Aorta (tissue), 5 donors: ENCODE measurements around the gene GPR89B. TPM values are rescaled to one million over a fixed set of nuclear protein-coding genes. Genes with fewer than 3 reads are reported as not detected.
A peak's percentile ranks its signal among the peaks of the same experiment; 100 is the strongest.
"Not testable (repeated sequence)": the region's sequence is repeated elsewhere in the genome, so short reads cannot be mapped to it uniquely, and the experiment has no call there.

Experiments
- ATAC-seq: fragments of 200-7000 bp; cut with Tn5 transposase; one replicate; pipeline ENCODE4 v1.9.1; 2022; ENCODE audit warnings: moderate library complexity; ENCODE audit not compliant: low FRiP score
- DNase-seq, 2 donors: peaks; one replicate each; pipeline ENCODE4 v3.0.0-alpha.2; 2020
- H3K27ac ChIP-seq, 2 donors: one replicate each; pipeline ENCODE4 v1.5.1; 2013; ENCODE audit warnings: low read length in 2 of 2, mild to moderate bottlenecking in 2 of 2, moderate library complexity in 2 of 2, control low read depth in 1 of 2, inconsistent platforms in 1 of 2, low read depth in 1 of 2
- H3K27me3 ChIP-seq, 2 donors: one replicate each; pipeline ENCODE4 v1.6.1; 2013; ENCODE audit warnings: control low read depth in 1 of 2, low read length in 1 of 2, mild to moderate bottlenecking in 1 of 2, moderate library complexity in 1 of 2; ENCODE audit not compliant: insufficient read depth in 2 of 2, control insufficient read depth in 1 of 2
- H3K36me3 ChIP-seq, 2 donors: one replicate each; pipeline ENCODE4 v1.6.1; 2013; ENCODE audit warnings: control low read depth in 1 of 2, low read length in 1 of 2, mild to moderate bottlenecking in 1 of 2; ENCODE audit not compliant: insufficient read depth in 2 of 2, control insufficient read depth in 1 of 2
- H3K4me1 ChIP-seq, 2 donors: one replicate each; pipeline ENCODE4 v1.6.1; 2013; ENCODE audit warnings: low read length in 2 of 2, control low read depth in 1 of 2, mild to moderate bottlenecking in 1 of 2, moderate library complexity in 1 of 2; ENCODE audit not compliant: insufficient read depth in 2 of 2, control insufficient read depth in 1 of 2
- H3K4me3 ChIP-seq, 2 donors: one replicate each; pipeline ENCODE4 v1.5.1; 2013; ENCODE audit warnings: low read length in 2 of 2, control low read depth in 1 of 2, mild to moderate bottlenecking in 1 of 2
- H3K9me3 ChIP-seq: one replicate; pipeline ENCODE4 v1.6.1; 2013; ENCODE audit warnings: mild to moderate bottlenecking, low read length; ENCODE audit not compliant: control insufficient read depth
- WGBS, 2 donors: extraction: QIAGEN DNeasy Blood & Tissue Kit; methylation state at CpG; one replicate each; pipeline ENCODE4 v1.1.7; 2013; 5-methylcytosine and 5-hydroxymethylcytosine counted together
- intact Hi-C, 2 donors: fragments of 100-400 bp; cut with DNase I; formaldehyde crosslinking; loops; one replicate each; pipeline versions ENCODE4 v1.14.2 to v1.15.0; 2022
- polyA plus RNA-seq, 2 donors: library from polyadenylated mRNA; stranded (reverse); fragments of 200-250 nt; gene quantifications; one replicate each; pipeline ENCODE4 v1.2.3, GENCODE V29; 2013
- total RNA-seq, 2 donors: library from RNA; stranded (reverse); fragmentation: NEBNext Ultra II Directional; extraction: Animal tissue kit (Norgen Biotek cat#: 25700); gene quantifications; one replicate each; pipeline ENCODE4 v1.2.1, GENCODE V29; 2021
- donor health status: healthy with polysubstance abuse.
- donor health status: Bipolar disorder and iron deficiency.
- donor health status: DM: no; HTN: no; CAD: no.
- donor health status: DM: no; HTN: no; CAD: no.
- donor health status: DM: yes; HTN: yes; CAD: no.

Gene GPR89B
- total and polyA plus RNA-seq, 4 donors: 2.6 to 15.3 (median 14.3) TPM

DNA sequence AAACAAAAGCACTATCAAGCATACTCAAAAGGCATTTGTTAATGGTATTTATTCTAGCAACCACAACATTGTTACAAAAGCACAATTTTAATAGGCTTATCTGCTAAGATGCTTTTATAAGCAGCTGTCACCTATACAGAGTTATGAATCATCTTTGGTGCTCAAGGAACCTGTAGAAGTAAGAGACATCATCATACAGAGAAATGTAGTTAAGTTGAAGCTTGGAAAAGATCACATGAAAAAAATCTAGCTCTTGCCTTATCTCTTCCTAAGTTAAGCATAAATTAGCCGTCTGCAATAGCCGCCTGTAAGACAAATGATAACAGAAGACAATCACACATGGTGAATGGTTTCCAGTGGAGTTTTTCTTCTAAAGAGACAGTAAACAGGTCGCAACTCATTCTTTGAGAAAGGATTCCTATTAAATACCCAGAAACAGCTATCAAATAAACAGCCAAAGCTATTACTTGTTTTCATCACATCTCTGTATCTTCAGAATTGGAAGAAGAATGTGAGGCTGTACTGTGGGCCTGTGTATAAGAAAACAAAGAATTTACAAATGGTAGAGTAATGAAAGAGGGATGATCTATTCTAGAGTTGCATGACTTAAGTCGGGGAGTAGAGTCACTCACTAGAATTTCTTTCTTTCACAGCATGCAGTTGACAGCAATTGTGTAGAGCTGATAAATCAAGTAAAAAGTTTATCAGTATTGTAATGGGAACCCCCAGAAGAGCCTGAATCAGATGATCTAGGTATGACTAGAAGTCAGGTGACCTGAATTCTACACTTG is 65.8 kb downstream of the GPR89B start:
- H3K27ac ChIP-seq, H3K4me3 ChIP-seq, ATAC-seq, DNase-seq, H3K9me3 ChIP-seq, H3K27me3 ChIP-seq, H3K4me1 ChIP-seq, intact Hi-C loops, H3K36me3 ChIP-seq: not testable (repeated sequence)
- 84 to 94% methylated on average over 2 to 3 of the region's 4 CpGs for WGBS, 2 donors

DNA sequence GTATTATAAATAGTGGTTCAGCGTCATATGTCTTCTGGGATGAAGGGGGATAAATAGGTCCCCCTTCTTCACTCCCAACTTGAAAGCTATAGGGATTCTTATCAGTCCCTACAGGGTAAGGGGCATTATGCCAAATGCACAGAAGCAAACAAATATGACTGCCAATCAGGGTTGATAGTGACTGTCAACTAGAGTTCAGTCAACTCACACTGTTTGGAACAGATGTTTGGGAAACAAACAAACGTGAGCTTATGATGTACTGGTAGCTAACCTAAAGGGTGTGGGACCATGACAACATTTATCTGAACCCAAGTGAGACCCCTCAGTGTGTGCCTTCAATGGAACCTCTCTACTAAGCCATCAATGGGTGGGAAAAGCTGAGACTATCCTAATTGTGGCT is 67.9 kb downstream of the GPR89B start:
- 100% methylated on average over 1 of the region's 2 CpGs for WGBS, 2 donors

DNA sequence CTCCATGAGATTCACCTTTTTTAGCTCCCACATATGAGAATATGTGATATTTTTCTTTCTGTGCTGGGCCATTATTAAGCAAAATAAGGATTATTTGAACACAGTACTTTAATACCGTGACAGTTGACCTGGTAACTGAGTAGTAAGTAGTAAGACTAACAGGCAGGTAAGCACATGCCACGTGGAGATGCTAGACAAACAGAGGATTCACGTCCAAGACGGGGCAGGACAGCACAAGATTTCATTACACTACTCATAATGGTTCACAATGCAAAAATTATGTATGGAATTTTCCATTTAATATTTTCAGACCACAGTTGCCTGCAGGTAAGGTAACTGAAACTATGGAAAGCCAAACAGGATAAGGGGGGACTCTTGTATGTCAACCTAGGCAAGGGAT is 79.5 kb downstream of the GPR89B start:
- H3K4me3 ChIP-seq, H3K36me3 ChIP-seq, H3K4me1 ChIP-seq, ATAC-seq, H3K27me3 ChIP-seq, DNase-seq, intact Hi-C loops, H3K27ac ChIP-seq, H3K9me3 ChIP-seq: not testable (repeated sequence)
- WGBS, 2 donors: 93 to 100% methylated on average over 3 of the region's 4 CpGs

More for the DNA sequence above, 67.9 kb downstream of the GPR89B start:
- intact Hi-C loops, H3K27me3 ChIP-seq, H3K4me1 ChIP-seq, H3K27ac ChIP-seq, H3K9me3 ChIP-seq, H3K36me3 ChIP-seq, H3K4me3 ChIP-seq, DNase-seq: not testable (repeated sequence)
- peak; percentile 44 for ATAC-seq

DNA sequence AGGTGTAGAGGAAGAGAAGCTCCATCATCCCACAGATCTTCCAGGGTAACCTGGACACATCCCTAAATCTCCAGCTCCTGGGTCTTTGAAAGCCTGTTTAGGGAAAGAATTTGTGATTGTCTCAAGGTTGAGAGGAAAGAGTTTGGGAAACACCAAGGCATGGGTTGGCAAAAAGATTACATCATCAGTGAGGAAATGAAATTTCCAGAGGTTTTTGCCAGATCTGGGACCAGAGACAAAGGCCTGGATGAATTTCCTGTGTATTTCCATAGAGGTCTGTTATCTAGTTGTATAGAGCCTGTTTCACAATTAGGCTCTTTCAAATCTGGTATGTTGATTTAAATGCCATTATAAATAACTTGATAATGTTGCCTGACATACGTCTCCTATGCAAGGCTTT is 82.3 kb downstream of the GPR89B start:
- Histone ChIP-seq H3K4me1 (no peaks in the 10 kb centered on the region), H3K9me3 (no peaks in the 10 kb centered on the region), H3K36me3 (no peaks in the 10 kb centered on the region), H3K27ac (no peak overlapping the region), H3K4me3 (no peak overlapping the region), H3K27me3 (no peaks in the 10 kb centered on the region)
- intact Hi-C loops: no loop called here
- DNase-seq (no peak), ATAC-seq (no peak)
- 72 to 79% methylated on average over 1 of the region's 1 CpG for WGBS, 2 donors

DNA sequence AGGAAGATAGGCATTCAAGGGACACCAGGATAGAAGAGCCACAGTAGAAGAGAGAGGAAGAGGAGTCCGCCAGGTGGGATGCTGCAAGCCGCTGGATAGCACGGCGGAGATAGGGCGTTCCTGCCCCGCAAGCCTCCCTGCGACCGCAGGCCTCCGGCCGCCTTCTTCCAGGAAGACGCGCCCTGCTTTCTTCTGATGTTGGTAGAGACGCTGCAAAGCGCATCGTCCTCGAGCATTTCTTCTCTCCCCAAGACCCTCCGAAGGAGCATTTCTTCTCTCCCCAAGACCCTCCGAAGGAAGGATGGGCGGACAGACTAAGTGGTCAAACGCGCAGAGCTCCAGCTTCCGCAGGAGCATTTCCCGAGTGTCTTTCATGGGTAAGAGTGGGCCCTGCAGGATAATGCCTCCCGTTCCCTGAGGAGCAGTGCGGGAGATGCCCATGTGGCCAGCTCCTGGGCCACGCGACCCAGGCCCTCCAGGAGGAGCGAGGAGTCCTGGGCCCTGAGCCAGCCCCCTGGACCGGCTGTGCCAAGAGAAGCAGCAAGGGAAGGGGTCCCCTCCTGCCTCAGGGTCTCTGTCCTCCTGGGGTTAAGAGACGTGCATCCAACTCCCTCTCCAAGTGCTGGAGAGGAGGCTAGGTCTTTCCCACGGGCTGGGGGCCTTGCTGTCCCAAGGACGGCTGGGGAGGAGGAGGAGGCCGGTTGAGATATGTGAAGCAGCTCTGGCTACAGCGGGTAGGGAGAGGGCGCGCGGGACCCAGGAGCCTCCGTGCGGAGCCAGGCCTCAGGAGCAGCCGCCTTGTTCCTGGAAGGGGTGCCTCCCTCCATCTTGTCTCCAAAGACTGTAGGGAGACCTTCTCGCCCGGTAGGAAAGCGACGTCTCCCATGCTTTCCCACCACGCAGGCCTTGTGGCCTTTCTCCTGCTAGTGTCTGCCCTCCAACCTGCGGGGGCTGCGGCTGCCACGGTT is 85.2 kb downstream of the GPR89B start:
- H3K9me3 ChIP-seq, H3K4me3 ChIP-seq, H3K27me3 ChIP-seq, H3K27ac ChIP-seq, H3K36me3 ChIP-seq, intact Hi-C loops, DNase-seq, H3K4me1 ChIP-seq: not testable (repeated sequence)
- peak; percentile 40 for ATAC-seq
- WGBS, 2 donors: 53 to 54% methylated on average over 38 to 39 of the region's 48 CpGs

DNA sequence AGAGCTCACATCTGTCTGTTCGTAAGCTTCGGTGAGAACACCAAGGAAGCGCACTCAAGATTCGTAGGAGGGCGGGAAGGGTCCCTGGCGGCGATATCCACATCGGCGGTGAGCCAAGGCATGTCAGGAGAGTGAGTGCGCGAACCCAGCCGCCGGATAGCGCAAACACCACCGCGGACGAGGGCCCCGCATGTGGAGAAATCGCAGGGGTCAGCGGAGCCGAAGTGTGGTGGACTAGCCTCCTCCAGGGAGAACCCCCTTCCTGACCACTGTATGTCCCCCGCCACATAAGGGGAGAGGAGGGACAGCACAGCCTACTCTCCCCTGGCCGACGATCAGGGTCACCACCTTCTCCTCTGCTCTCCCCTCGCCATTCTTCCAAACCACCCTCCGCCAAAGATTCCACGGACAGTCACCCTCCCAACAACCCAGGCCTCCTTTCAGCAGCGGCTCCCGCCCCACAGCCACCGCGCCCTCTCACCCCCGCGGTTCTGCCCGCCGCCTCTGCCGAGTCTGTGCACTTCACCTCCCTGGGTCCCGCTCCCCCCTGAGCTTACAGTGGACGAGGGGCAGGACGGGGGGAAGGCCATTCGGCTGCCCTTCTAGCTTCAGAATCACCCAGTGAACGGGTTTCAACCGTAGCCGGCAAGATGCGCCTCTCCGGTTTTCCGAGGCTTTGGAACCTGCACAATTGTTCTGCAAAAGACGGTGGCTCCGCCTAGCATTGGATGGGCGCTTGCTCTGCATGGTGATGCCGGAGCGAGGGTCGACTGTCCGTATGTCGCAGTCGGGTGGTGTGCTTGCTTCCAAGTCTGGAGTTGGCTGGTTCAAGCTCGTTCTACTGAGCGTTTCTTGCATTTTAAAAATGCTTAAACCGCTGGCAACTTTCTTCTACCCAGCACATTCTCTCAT is 86.3 kb downstream of the GPR89B start:
- H3K36me3 ChIP-seq, H3K9me3 ChIP-seq, intact Hi-C loops, H3K4me1 ChIP-seq, H3K4me3 ChIP-seq, H3K27me3 ChIP-seq, H3K27ac ChIP-seq: not testable (repeated sequence)
- DNase-seq (peak in 1 of 2 donors; percentile 40), ATAC-seq (peak; percentile 29)
- 0 to 1% methylated on average over 17 to 57 of the region's 58 CpGs for WGBS, 2 donors

DNA sequence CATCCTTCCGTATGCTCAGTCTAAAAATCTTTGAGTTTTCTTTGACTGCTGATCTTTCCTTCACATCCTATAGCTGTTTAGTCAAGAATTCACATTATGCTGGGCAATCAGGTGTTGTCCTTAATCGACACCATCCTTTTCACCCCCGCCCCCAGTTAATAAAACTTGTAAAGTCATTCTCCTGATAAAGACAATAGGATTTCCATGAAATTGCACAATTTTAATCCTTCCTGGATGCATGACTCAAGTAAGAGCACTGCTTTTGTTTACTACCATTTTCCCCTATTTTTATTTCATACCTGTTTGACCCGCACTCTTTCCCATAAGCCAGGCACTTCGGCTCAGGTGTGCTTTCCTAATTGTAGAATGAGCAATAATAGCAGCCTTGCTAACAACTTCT is 96.7 kb downstream of the GPR89B start:
- H3K4me1 ChIP-seq, H3K27ac ChIP-seq, DNase-seq, intact Hi-C loops, H3K4me3 ChIP-seq, H3K36me3 ChIP-seq, H3K9me3 ChIP-seq, H3K27me3 ChIP-seq, ATAC-seq: not testable (repeated sequence)
- 90 to 93% methylated on average over 5 of the region's 5 CpGs for WGBS, 2 donors

DNA sequence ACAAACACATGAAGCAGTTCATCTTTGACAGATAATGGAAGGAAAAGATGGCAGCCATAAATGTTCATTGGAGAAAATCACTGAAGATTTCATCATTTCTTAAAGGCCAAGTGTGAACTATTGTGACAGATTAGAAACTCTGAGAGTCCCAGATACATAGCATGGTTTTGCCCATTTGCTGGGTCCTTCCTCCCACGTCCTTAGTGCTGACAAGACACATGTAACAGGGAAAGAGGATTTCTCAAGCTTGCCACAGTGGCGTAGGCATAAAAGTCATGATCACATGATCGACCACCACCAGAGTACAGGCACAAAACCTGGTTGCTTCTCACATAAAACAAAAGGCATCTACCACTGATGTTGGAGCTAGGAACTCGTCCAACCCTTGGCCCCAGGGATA is 98.8 kb downstream of the GPR89B start:
- H3K27ac ChIP-seq, ATAC-seq, intact Hi-C loops, H3K36me3 ChIP-seq, H3K4me1 ChIP-seq, H3K27me3 ChIP-seq, DNase-seq, H3K9me3 ChIP-seq, H3K4me3 ChIP-seq: not testable (repeated sequence)
- 90 to 100% methylated on average over 1 to 2 of the region's 4 CpGs for WGBS, 2 donors
